Subcutaneous abdominal adipose tissue (tissue), 5 donors: ENCODE measurements around the gene RIN3.

Experiments
- H3K27ac ChIP-seq: one replicate; pipeline ENCODE4 v1.7.0; 2013; ENCODE audit warnings: low read depth, mild to moderate bottlenecking, inconsistent platforms, low read length, moderate library complexity
- H3K27me3 ChIP-seq, 5 donors: one replicate each; pipeline ENCODE4 v1.7.0; 2013; ENCODE audit warnings: low read length in 5 of 5, inconsistent platforms in 1 of 5; ENCODE audit not compliant: control insufficient read depth in 5 of 5, insufficient read depth in 4 of 5
- H3K36me3 ChIP-seq, 5 donors: one replicate each; pipeline ENCODE4 v1.7.0; 2013; ENCODE audit warnings: low read length in 5 of 5; ENCODE audit not compliant: control insufficient read depth in 5 of 5, insufficient read depth in 5 of 5
- H3K4me1 ChIP-seq, 5 donors: one replicate each; pipeline ENCODE4 v1.7.0; 2013; ENCODE audit warnings: low read length in 5 of 5, mild to moderate bottlenecking in 3 of 5, moderate library complexity in 1 of 5; ENCODE audit not compliant: control insufficient read depth in 5 of 5, insufficient read depth in 5 of 5
- H3K4me3 ChIP-seq, 5 donors: one replicate each; pipeline ENCODE4 v1.7.0; 2013; ENCODE audit warnings: low read length in 5 of 5, low read depth in 1 of 5
- H3K9ac ChIP-seq, 5 donors: one replicate each; pipeline ENCODE4 v1.7.0; 2013; ENCODE audit warnings: low read length in 5 of 5, mild to moderate bottlenecking in 4 of 5, moderate library complexity in 3 of 5
- H3K9me3 ChIP-seq, 5 donors: one replicate each; pipeline ENCODE4 v1.7.0; 2013; ENCODE audit warnings: low read length in 5 of 5; ENCODE audit not compliant: control insufficient read depth in 5 of 5
- donor health status: healthy.
- donor health status: healthy.
- donor health status: healthy.
- donor health status: healthy.
- donor health status: healthy.

Gene RIN3

GRCh38 chr14:92516344-92516965 lies 2.9 kb downstream of the RIN3 start:
- Histone ChIP-seq H3K9me3 (no peaks in the 10 kb centered on the region), H3K27ac (no peak overlapping the region), H3K9ac (no peak overlapping the region), H3K4me1 (peaks cover 0 to 51% (median 36%) of the 10 kb centered on the region in 5 donors), H3K36me3 (peaks cover 0 to 4% (median 0%) of the 10 kb centered on the region in 5 donors), H3K27me3 (peaks cover 0 to 14% (median 2%) of the 10 kb centered on the region in 5 donors), H3K4me3 (no peak overlapping the region)

GRCh38 chr14:92516966-92517506 lies 3.5 kb downstream of the RIN3 start:
- Histone ChIP-seq H3K27ac (no peak overlapping the region), H3K9me3 (no peaks in the 10 kb centered on the region), H3K27me3 (peaks cover 0 to 14% (median 2%) of the 10 kb centered on the region in 5 donors), H3K4me1 (peaks cover 0 to 46% (median 36%) of the 10 kb centered on the region in 5 donors), H3K4me3 (no peak overlapping the region), H3K36me3 (peaks cover 0 to 4% (median 0%) of the 10 kb centered on the region in 5 donors), H3K9ac (no peak overlapping the region)

GRCh38 chr14:92517761-92518160 lies 4.2 kb downstream of the RIN3 start:
- Histone ChIP-seq H3K27ac (no peak overlapping the region), H3K4me3 (no peak overlapping the region), H3K9me3 (no peaks in the 10 kb centered on the region), H3K9ac (no peak overlapping the region), H3K27me3 (peaks cover 0 to 14% (median 2%) of the 10 kb centered on the region in 5 donors), H3K36me3 (peaks cover 0 to 4% (median 0%) of the 10 kb centered on the region in 5 donors), H3K4me1 (peaks cover 0 to 41% (median 32%) of the 10 kb centered on the region in 5 donors)

GRCh38 chr14:92519246-92520101 lies 5.9 kb downstream of the RIN3 start:
- Histone ChIP-seq H3K27ac (no peak overlapping the region), H3K4me3 (no peak overlapping the region), H3K36me3 (peaks cover 0 to 4% (median 0%) of the 10 kb centered on the region in 5 donors), H3K9ac (no peak overlapping the region), H3K9me3 (no peaks in the 10 kb centered on the region), H3K27me3 (peaks cover 0 to 7% (median 2%) of the 10 kb centered on the region in 5 donors), H3K4me1 (peaks cover 0 to 32% (median 20%) of the 10 kb centered on the region in 5 donors)

- H3K9ac ChIP-seq = no peak overlapping the region
- H3K9me3 ChIP-seq = no peaks in the 10 kb centered on the region
- H3K4me1 ChIP-seq = peaks cover 0 to 32% (median 18%) of the 10 kb centered on the region in 5 donors
- H3K27me3 ChIP-seq = peaks cover 0 to 2% (median 0%) of the 10 kb centered on the region in 5 donors
- H3K36me3 ChIP-seq = peaks cover 0 to 4% (median 0%) of the 10 kb centered on the region in 5 donors
- H3K4me3 ChIP-seq = no peak overlapping the region
- H3K27ac ChIP-seq = no peak overlapping the region
Measured at GRCh38 chr14:92520102-92521057, 6.8 kb downstream of the RIN3 start.

GRCh38 chr14:92521058-92521415 lies 7.5 kb downstream of the RIN3 start:
- H3K36me3 ChIP-seq = peaks cover 0 to 4% (median 0%) of the 10 kb centered on the region in 5 donors
- no peak overlapping the region for H3K27ac ChIP-seq
- no peak overlapping the region for H3K9ac ChIP-seq
- no peaks in the 10 kb centered on the region for H3K9me3 ChIP-seq
- H3K4me1 ChIP-seq = peaks cover 0 to 31% (median 12%) of the 10 kb centered on the region in 5 donors
- peaks cover 0 to 2% (median 0%) of the 10 kb centered on the region in 5 donors for H3K27me3 ChIP-seq
- no peak overlapping the region for H3K4me3 ChIP-seq

GRCh38 chr14:92523752-92524151 lies 10.2 kb downstream of the RIN3 start:
- H3K9ac ChIP-seq = no peak overlapping the region
- no peak overlapping the region for H3K4me3 ChIP-seq
- no peak overlapping the region for H3K27ac ChIP-seq
- peaks cover 0 to 4% (median 0%) of the 10 kb centered on the region in 5 donors for H3K36me3 ChIP-seq
- H3K9me3 ChIP-seq = no peaks in the 10 kb centered on the region
- H3K4me1 ChIP-seq = peaks cover 0 to 18% (median 6%) of the 10 kb centered on the region in 5 donors
- H3K27me3 ChIP-seq = peaks cover 0 to 2% (median 0%) of the 10 kb centered on the region in 5 donors

GRCh38 chr14:92524602-92525185 lies 11.1 kb downstream of the RIN3 start:
- H3K9ac ChIP-seq = no peak overlapping the region
- H3K36me3 ChIP-seq = peaks cover 0 to 4% (median 0%) of the 10 kb centered on the region in 5 donors
- no peaks in the 10 kb centered on the region for H3K9me3 ChIP-seq
- H3K27ac ChIP-seq = no peak overlapping the region
- H3K27me3 ChIP-seq = peaks cover 0 to 3% (median 0%) of the 10 kb centered on the region in 5 donors
- peaks cover 0 to 18% (median 6%) of the 10 kb centered on the region in 5 donors for H3K4me1 ChIP-seq
- no peak overlapping the region for H3K4me3 ChIP-seq
